Vagina (tissue), 2 donors: ENCODE data around the gene NUDCD3.

Experiments
- POLR2A ChIP-seq, 2 donors: fragments of 450-650 bp; IDR thresholded peaks; one replicate each; pipeline ENCODE4 v1.6.1; 2017; ENCODE audit warnings: antibody characterized with exemption in 2 of 2, mild to moderate bottlenecking in 2 of 2, moderate library complexity in 2 of 2
- TF ChIP-seq, protein P1 (sequence below), 3 experiments: fragments of 450-650 bp in 2 of 3; fragments of 200-600 bp in 1 of 3; sonication (generic) in 1 of 3; IDR thresholded peaks; one replicate each; pipeline ENCODE4 v1.5.1; 2017 to 2019; ENCODE audit warnings: antibody characterized with exemption in 3 of 3, mild to moderate bottlenecking in 2 of 3, moderate library complexity in 2 of 3

DNA sequence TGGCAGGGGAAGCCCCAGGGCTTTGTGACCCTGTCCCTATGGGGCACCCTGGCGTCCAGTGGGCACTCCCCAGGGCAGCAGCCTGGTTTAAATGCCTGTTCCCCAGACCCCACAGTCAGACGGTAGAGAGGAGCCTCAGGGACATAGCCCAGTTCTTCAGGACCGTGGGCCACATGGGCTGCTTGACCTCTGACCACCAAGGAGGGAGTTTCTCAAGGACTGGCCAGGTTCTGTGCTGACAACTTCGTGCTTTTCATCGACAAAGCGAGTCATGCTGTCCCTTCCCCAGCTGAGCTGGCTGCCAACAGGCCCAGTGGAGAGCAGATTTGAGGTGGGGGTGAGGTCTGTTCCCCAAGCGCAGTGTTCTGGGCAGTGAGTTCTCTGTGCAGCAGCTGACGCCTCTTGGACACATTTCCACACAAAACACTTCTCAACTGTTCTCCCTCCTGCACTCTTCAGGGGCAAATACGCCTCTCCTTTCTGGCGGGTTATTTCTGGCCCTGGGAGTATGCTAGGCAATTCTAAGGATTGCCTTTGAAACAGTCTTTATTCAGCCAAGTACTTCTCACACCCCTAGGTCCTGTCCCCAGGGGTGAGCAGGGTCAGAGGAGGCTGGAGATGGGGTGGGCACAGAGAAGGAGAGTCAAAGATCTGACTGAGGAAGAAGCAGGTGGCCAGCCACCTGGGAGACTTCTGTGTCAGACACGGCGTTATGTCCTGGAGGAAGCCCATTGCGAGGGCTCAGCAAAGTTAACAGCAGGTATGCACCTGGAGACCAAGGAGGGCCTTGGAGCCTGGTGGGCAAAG lies 107.8 kb downstream of the NUDCD3 start:
- no peak for TF ChIP-seq POLR2A (IDR thresholded peaks at IDR 0.05)
- TF ChIP-seq, protein P1, sequence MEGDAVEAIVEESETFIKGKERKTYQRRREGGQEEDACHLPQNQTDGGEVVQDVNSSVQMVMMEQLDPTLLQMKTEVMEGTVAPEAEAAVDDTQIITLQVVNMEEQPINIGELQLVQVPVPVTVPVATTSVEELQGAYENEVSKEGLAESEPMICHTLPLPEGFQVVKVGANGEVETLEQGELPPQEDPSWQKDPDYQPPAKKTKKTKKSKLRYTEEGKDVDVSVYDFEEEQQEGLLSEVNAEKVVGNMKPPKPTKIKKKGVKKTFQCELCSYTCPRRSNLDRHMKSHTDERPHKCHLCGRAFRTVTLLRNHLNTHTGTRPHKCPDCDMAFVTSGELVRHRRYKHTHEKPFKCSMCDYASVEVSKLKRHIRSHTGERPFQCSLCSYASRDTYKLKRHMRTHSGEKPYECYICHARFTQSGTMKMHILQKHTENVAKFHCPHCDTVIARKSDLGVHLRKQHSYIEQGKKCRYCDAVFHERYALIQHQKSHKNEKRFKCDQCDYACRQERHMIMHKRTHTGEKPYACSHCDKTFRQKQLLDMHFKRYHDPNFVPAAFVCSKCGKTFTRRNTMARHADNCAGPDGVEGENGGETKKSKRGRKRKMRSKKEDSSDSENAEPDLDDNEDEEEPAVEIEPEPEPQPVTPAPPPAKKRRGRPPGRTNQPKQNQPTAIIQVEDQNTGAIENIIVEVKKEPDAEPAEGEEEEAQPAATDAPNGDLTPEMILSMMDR (IDR thresholded peaks at IDR 0.05), result no peak
